Pulmonary artery endothelial cell (primary cell): Measurements from ENCODE around the gene ITGA7. TPM values are rescaled to one million over a fixed set of nuclear protein-coding genes. Genes with fewer than 3 reads are reported as not detected.

Experiments used
- DNase-seq: peaks from one replicate; pipeline ENCODE4 v3.0.0-alpha.2; 2011; ENCODE audit warnings: low read depth, low spot score
- total RNA-seq: library from RNA; depleted of rRNA; stranded (reverse); fragments of >200 nt; gene quantifications from 2 replicates; pipeline ENCODE4 v1.2.3, GENCODE V29; 2014

The ITGA7 gene
- total RNA-seq, 1 donor from 2014 or later = 0.20 TPM

- DNase-seq = no peak
Measured at GRCh38 chr12:55718624-55719275, 11.0 kb upstream of the ITGA7 start.

GRCh38 chr12:55718015-55718414, 10.3 kb upstream of the ITGA7 start:
- no peak for DNase-seq

- DNase-seq = no peak
Measured at GRCh38 chr12:55717011-55718007, 9.6 kb upstream of the ITGA7 start.

- no peak for DNase-seq
Measured at GRCh38 chr12:55716582-55716957, 8.9 kb upstream of the ITGA7 start.

- DNase-seq = peak; percentile 74
Measured at GRCh38 chr12:55715833-55716581, 8.3 kb upstream of the ITGA7 start, which contains the start of gene BLOC1S1. BLOC1S1 (plus strand) TSS chr12:55716046; CDS start chr12:55716052, 6 bp downstream.

GRCh38 chr12:55715169-55715764, 7.6 kb upstream of the ITGA7 start:
- no peak for DNase-seq

GRCh38 chr12:55713721-55714120, 6.0 kb upstream of the ITGA7 start:
- DNase-seq = no peak

GRCh38 chr12:55712700-55713415, 5.2 kb upstream of the ITGA7 start:
- no peak for DNase-seq

GRCh38 chr12:55711786-55712553, 4.3 kb upstream of the ITGA7 start:
- no peak for DNase-seq

GRCh38 chr12:55708695-55709233, 1.1 kb upstream of the ITGA7 start:
- DNase-seq = no peak

GRCh38 chr12:55707219-55707671, 459 bp downstream of the ITGA7 start:
- DNase-seq = no peak

GRCh38 chr12:55706568-55707218, 1.0 kb downstream of the ITGA7 start:
- DNase-seq = no peak

- DNase-seq = no peak
Measured at GRCh38 chr12:55705782-55706402, 1.8 kb downstream of the ITGA7 start.

GRCh38 chr12:55704824-55705718, 2.6 kb downstream of the ITGA7 start:
- DNase-seq = no peak

- DNase-seq = no peak
Measured at GRCh38 chr12:55703901-55704761, 3.6 kb downstream of the ITGA7 start.

- DNase-seq = no peak
Measured at GRCh38 chr12:55703288-55703687, 4.4 kb downstream of the ITGA7 start.

GRCh38 chr12:55702861-55703260, 4.8 kb downstream of the ITGA7 start:
- no peak for DNase-seq
